HG03064 (cell line): ENCODE data around the gene CHI3L2.

Experiments
- ATAC-seq: cut with Tn5 transposase; IDR thresholded peaks from one replicate; pipeline ENCODE4 v1.9.1; 2021; ENCODE audit warnings: low read depth; ENCODE audit not compliant: unreplicated experiment

The CHI3L2 gene

GRCh38 chr1:111286912-111287311 lies 59.4 kb downstream of the CHI3L2 start:
- ATAC-seq: no peak

- no peak for ATAC-seq
These were observed 61.9 kb downstream of the CHI3L2 start for GRCh38 chr1:111289371-111289770.

- ATAC-seq: no peak
These were observed 62.6 kb downstream of the CHI3L2 start for GRCh38 chr1:111290104-111290503.

GRCh38 chr1:111290630-111291029 lies 63.1 kb downstream of the CHI3L2 start, which contains the start of gene CHIA:
Gene CHIA (plus strand): TSS chr1:111290851. CDS start chr1:111310468, 19,617 bp downstream.
- no peak for ATAC-seq
